Fibroblast of lung (primary cell): ENCODE measurements around the gene SLCO2B1. TPM values are rescaled to one million over a fixed set of nuclear protein-coding genes. Genes with fewer than 3 reads are reported as not detected.

Experiments used
- DNase-seq, 2 donors: peaks; one replicate each; pipeline versions ENCODE4 v3.0.0 to v3.0.0-alpha.2; 2010; ENCODE audit warnings: low read depth in 2 of 2
- H2AFZ ChIP-seq: 2 replicates; pipeline ENCODE4 v1.5.1; 2012; ENCODE audit warnings: low read length, control low read depth, inconsistent platforms
- H3K27ac ChIP-seq: 2 replicates; pipeline ENCODE4 v1.5.1; 2011; ENCODE audit warnings: low read length, control low read depth; ENCODE audit not compliant: insufficient read depth
- H3K27me3 ChIP-seq: 2 replicates; pipeline ENCODE4 v1.5.1; 2011; ENCODE audit warnings: mild to moderate bottlenecking, low read length; ENCODE audit not compliant: control insufficient read depth, insufficient read depth
- H3K36me3 ChIP-seq: 2 replicates; pipeline ENCODE4 v1.5.1; 2011; ENCODE audit warnings: low read length; ENCODE audit not compliant: control insufficient read depth, insufficient read depth
- H3K4me1 ChIP-seq: 2 replicates; pipeline ENCODE4 v1.5.1; 2011; ENCODE audit warnings: low read length; ENCODE audit not compliant: control insufficient read depth, insufficient read depth; ENCODE audit errors: extremely low read depth
- H3K4me2 ChIP-seq: 2 replicates; pipeline ENCODE4 v1.5.1; 2011; ENCODE audit warnings: low read length, control low read depth; ENCODE audit not compliant: insufficient read depth; ENCODE audit errors: extremely low read depth
- H3K4me3 ChIP-seq, 4 experiments: fragments of 200-600 bp in 1 of 4; sonication (generic) in 1 of 4; replicated peaks in 1 of 4; 2 replicates each; pipeline ENCODE4 v1.5.1; 2011 to 2016; ENCODE audit warnings: low read length in 4 of 4, low read depth in 3 of 4, mild to moderate bottlenecking in 3 of 4, control low read depth in 2 of 4, inconsistent platforms in 1 of 4, mixed read lengths in 1 of 4; ENCODE audit not compliant: insufficient read depth in 1 of 4; ENCODE audit errors: control extremely low read depth in 1 of 4
- H3K79me2 ChIP-seq: 2 replicates; pipeline ENCODE4 v1.5.1; 2012; ENCODE audit warnings: mild to moderate bottlenecking, low read length, inconsistent platforms; ENCODE audit not compliant: control insufficient read depth, insufficient read depth
- H3K9ac ChIP-seq: 2 replicates; pipeline ENCODE4 v1.5.1; 2011; ENCODE audit warnings: mild to moderate bottlenecking, low read length, control low read depth; ENCODE audit not compliant: insufficient read depth
- H3K9me3 ChIP-seq: 2 replicates; pipeline ENCODE4 v1.5.1; 2012; ENCODE audit warnings: low read depth, low read length; ENCODE audit not compliant: control insufficient read depth, insufficient read depth
- H4K20me1 ChIP-seq: 2 replicates; pipeline ENCODE4 v1.5.1; 2011; ENCODE audit warnings: low read length; ENCODE audit not compliant: control insufficient read depth, insufficient read depth; ENCODE audit errors: extremely low read depth
- CTCF ChIP-seq, 2 donors: IDR thresholded peaks in 1 of 2; conservative IDR thresholded peaks in 1 of 2; 1 replicate in 1 of 2; 2 replicates in 1 of 2; pipeline ENCODE4 v1.5.1; 2011 to 2012; ENCODE audit warnings: low read length in 2 of 2, control low read depth in 1 of 2, inconsistent platforms in 1 of 2, low read depth in 1 of 2, mild to moderate bottlenecking in 1 of 2
- EZH2 ChIP-seq: IDR thresholded peaks from 2 replicates; pipeline ENCODE4 v1.5.1; 2012; ENCODE audit warnings: low read length, control low read depth, mild to moderate bottlenecking; ENCODE audit errors: missing control alignments
- polyA plus RNA-seq, 2 donors: library from polyadenylated mRNA; depleted of rRNA in 1 of 2; stranded (reverse) in 1 of 2; unstranded in 1 of 2; fragments of >200 nt; gene quantifications; 2 replicates each; pipeline ENCODE4 v1.2.1, GENCODE V29; 2011 to 2012; ENCODE audit warnings: missing spikeins in 1 of 2
- total RNA-seq: library from RNA; depleted of rRNA; stranded (reverse); fragments of >200 nt; gene quantifications from 2 replicates; pipeline ENCODE4 v1.2.1, GENCODE V29; 2014

SLCO2B1 gene
- total and polyA plus RNA-seq, 2 donors (not counting 1 experiment from before 2014, with no cell fraction given), result not detected

DNA sequence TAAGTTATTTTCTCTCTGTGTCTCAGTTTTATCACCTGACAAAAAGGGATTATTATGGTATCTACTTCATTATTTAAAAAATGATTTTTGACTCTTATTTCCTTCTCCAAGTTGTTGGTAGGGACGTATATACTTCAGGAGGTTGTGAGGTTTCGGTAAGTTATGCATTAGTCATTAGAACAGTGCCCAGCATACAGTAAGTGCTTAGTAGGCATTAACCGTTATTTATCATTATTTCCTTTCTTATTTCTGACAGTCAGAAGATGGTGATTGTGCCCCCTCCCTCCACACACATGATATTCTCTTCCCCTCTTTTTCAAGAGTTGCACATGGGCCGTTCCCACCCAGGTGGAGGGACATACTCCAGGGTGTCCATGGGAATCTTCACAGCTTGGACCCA is 36.1 kb downstream of the SLCO2B1 start:
- no peaks in the 10 kb centered on the region for H3K79me2 ChIP-seq
- H3K9ac ChIP-seq, result no peak overlapping the region
- no peak for DNase-seq
- H3K9me3 ChIP-seq, result no peaks in the 10 kb centered on the region
- no peak overlapping the region for H3K4me2 ChIP-seq
- TF ChIP-seq CTCF (conservative IDR thresholded peaks at IDR 0.05 in 1 of 2, IDR thresholded peaks at IDR 0.05 in 1 of 2; ENCODE audit: low read depth in 1 of 2, low read length in 2 of 2) (no peak), EZH2 (no peak)
- no peaks in the 10 kb centered on the region for H3K4me1 ChIP-seq
- peaks cover 2% of the 10 kb centered on the region for H3K27me3 ChIP-seq
- H4K20me1 ChIP-seq, result no peaks in the 10 kb centered on the region
- no peak overlapping the region for H3K4me3 ChIP-seq
- H3K36me3 ChIP-seq, result no peaks in the 10 kb centered on the region
- no peak overlapping the region for H3K27ac ChIP-seq
- no peak overlapping the region for H2AFZ ChIP-seq

DNA sequence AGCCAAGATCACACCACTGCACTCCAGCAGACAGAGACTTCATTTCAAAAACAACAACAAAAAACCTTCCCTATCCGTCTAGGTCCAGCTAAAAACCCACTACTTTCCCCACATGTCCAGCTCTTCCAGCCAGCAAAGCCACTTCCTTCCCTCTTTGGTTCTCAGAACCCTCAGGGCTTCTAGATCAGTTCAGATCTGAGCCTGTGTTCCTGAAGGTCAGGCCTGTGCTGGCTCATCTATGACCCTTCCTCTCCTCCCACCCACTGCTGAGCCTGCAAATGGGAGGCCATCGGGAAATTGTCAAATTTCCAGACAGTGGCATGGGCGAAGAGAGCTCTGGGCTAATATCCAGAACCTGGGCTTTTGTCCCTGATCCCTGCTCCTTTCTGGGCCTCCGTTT is 37.8 kb downstream of the SLCO2B1 start:
- no peak for DNase-seq
- TF ChIP-seq EZH2 (no peak), CTCF (conservative IDR thresholded peaks at IDR 0.05 in 1 of 2, IDR thresholded peaks at IDR 0.05 in 1 of 2; ENCODE audit: low read depth in 1 of 2, low read length in 2 of 2) (no peak)

DNA sequence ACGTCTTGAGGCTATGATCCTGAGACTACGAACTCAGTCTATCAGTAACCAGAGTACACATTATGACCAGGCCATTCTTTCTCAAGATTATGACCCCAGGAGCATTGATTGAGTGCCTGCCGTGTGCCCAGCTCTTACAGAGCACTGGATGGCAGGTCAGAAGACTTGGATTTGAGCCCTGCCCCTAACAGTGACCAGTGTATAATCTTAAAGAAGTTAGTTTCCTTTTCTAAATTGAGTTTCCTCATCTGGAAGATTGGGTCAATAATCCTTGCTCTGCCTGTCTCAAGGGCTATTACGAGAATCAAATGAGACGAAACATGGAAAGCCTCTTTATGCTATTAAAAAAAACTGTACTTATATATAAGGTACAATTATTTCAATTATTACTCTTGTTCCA is 38.2 kb downstream of the SLCO2B1 start:
- Histone ChIP-seq H3K36me3 (no peaks in the 10 kb centered on the region), H3K9me3 (no peaks in the 10 kb centered on the region), H3K79me2 (no peaks in the 10 kb centered on the region), H3K4me3 (no peak overlapping the region), H3K9ac (no peak overlapping the region), H2AFZ (no peak overlapping the region), H4K20me1 (no peaks in the 10 kb centered on the region), H3K4me1 (no peaks in the 10 kb centered on the region), H3K27me3 (no peaks in the 10 kb centered on the region), H3K27ac (no peak overlapping the region), H3K4me2 (no peak overlapping the region)
- no peak for TF ChIP-seq CTCF (conservative IDR thresholded peaks at IDR 0.05 in 1 of 2, IDR thresholded peaks at IDR 0.05 in 1 of 2; ENCODE audit: low read depth in 1 of 2, low read length in 2 of 2)
- TF ChIP-seq EZH2, result no peak
- no peak for DNase-seq

More for the DNA sequence above, 37.8 kb downstream of the SLCO2B1 start:
- Histone ChIP-seq H3K9ac (no peak overlapping the region), H3K4me1 (no peaks in the 10 kb centered on the region), H4K20me1 (no peaks in the 10 kb centered on the region), H3K36me3 (no peaks in the 10 kb centered on the region), H3K27ac (no peak overlapping the region), H3K4me3 (no peak overlapping the region), H3K4me2 (no peak overlapping the region), H3K9me3 (no peaks in the 10 kb centered on the region), H3K27me3 (no peaks in the 10 kb centered on the region), H2AFZ (no peak overlapping the region), H3K79me2 (no peaks in the 10 kb centered on the region)
